Erythroblast (primary cell): ENCODE measurements around the gene CAPN7.

ENCODE experiments used
- GATA1 ChIP-seq: IDR thresholded peaks from 2 replicates; pipeline ENCODE4 v1.6.1; 2011; ENCODE audit warnings: low read depth, mild to moderate bottlenecking, control low read depth, low read length, moderate library complexity
- POLR2A ChIP-seq: IDR thresholded peaks from 2 replicates; pipeline ENCODE4 v1.6.1; 2011; ENCODE audit warnings: mild to moderate bottlenecking, low read length

DNA sequence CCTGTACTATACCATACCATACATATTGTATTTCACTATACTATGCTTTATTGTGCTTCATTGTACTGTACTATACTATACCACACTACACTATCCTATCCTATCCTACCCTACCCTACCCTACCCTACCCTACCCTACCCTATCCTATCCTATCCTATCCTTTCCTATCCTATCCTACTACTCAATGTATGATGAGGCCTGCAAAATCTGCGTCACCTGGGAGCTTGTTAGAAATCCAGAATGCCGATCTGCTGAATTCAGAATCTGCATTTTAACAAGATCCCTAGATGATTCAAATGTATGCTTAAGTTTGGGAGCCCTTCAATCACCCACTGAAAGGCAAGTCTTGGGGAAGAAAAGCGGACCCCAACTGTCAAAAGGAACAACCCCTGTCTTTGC is 45.4 kb upstream of the CAPN7 start:
- no peak for TF ChIP-seq POLR2A
- TF ChIP-seq GATA1 = no peak
